ENCODE results near the gene SLC46A1. TPM values are rescaled to one million over a fixed set of nuclear protein-coding genes. Genes with fewer than 3 reads are reported as not detected.

The SLC46A1 gene
- polyA plus RNA-seq, 6 donors from 2014 or later, result 0.53 to 3.6 (median 0.68) TPM; not detected in 2

DNA sequence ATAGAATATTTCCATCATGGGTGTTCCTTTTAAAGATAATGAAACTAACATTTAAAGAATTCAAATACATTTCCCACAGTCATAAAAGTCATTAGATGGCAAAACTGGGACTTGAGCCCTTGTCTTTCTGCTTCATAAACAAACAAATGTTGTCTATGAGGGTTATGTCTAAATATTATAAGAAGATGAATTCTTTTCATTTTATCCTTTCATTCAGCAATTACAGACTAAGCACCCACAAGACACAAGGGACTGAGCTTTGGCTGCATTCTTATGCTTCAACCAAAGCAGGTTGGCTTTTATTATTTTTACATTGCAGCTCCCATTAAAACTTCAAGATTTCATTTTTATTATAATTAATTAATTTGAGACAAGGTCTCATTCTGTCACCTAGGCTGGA is 19.6 kb downstream of the SLC46A1 start:
- peaks cover 16 to 47% (median 27%) of the 10 kb centered on the region in 3 donors for H3K27me3 Mint-ChIP-seq
- peaks cover 26 to 38% (median 30%) of the 10 kb centered on the region in 3 donors for H3K4me1 Mint-ChIP-seq
- peaks cover 5 to 41% of the 10 kb centered on the region in 2 donors for H3K36me3 Mint-ChIP-seq
- DNase-seq (no peak), ATAC-seq (ENCODE audit: low read depth in 2 of 2) (no peak)
- no peak overlapping the region for H3K27ac Mint-ChIP-seq
- H3K9me3 Mint-ChIP-seq, result no peaks in the 10 kb centered on the region
- peak overlapping the region in 2 of 8 donors; percentile 81 to 86 for H3K4me3 Mint-ChIP-seq

DNA sequence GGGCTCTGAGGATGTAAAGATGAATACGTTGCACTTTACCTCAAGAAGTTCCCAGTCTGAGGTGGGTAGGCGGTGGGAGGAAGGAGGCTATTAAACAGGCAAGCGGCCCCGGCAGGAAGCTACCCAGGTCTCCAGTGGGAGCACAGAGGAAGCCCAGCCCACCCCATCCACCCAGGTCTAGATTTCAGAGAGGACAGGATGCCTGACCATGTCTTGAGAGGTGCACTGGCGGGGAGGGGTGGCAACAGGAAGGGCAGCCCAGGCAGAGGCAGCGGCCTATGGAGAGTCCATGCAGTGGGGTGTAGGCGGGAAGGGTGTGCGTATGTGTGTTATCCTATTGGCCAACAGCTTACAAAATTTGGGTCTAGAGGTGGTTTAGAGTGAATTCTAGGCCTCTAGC is 20.6 kb downstream of the SLC46A1 start:
- ATAC-seq (ENCODE audit: low read depth in 2 of 2) (no peak), DNase-seq (no peak)
- Mint-ChIP-seq H3K27ac (no peak overlapping the region), H3K4me1 (peaks cover 33 to 40% (median 39%) of the 10 kb centered on the region in 3 donors), H3K27me3 (peaks cover 20 to 57% (median 28%) of the 10 kb centered on the region in 3 donors), H3K36me3 (peaks cover 2 to 35% of the 10 kb centered on the region in 2 donors), H3K4me3 (peak overlapping the region; percentile 79 to 93 (median 87)), H3K9me3 (no peaks in the 10 kb centered on the region)

DNA sequence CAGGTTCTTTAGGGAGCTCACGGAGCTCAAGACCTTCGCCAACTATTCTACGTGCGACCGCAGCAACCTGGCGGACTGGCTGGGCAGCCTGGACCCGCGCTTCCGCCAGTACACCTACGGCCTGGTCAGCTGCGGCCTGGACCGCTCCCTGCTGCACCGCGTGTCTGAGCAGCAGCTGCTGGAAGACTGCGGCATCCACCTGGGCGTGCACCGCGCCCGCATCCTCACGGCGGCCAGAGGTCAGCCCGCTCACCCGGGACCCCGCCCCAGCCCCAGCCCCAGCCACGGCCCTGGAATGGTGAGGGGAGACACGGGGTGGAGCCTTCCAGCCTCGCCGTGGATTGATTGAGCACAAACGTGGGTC is 21.0 kb downstream of the SLC46A1 start:
- H3K36me3 Mint-ChIP-seq, result peaks cover 0 to 35% of the 10 kb centered on the region in 2 donors
- peaks cover 20 to 60% (median 28%) of the 10 kb centered on the region in 3 donors for H3K27me3 Mint-ChIP-seq
- ATAC-seq (ENCODE audit: low read depth in 2 of 2) (peak in 1 of 2 donors; percentile 7), DNase-seq (no peak)
- peaks cover 33 to 44% (median 43%) of the 10 kb centered on the region in 3 donors for H3K4me1 Mint-ChIP-seq
- H3K4me3 Mint-ChIP-seq, result peak overlapping the region; percentile 79 to 94 (median 89)
- H3K27ac Mint-ChIP-seq, result no peak overlapping the region
- no peaks in the 10 kb centered on the region for H3K9me3 Mint-ChIP-seq

DNA sequence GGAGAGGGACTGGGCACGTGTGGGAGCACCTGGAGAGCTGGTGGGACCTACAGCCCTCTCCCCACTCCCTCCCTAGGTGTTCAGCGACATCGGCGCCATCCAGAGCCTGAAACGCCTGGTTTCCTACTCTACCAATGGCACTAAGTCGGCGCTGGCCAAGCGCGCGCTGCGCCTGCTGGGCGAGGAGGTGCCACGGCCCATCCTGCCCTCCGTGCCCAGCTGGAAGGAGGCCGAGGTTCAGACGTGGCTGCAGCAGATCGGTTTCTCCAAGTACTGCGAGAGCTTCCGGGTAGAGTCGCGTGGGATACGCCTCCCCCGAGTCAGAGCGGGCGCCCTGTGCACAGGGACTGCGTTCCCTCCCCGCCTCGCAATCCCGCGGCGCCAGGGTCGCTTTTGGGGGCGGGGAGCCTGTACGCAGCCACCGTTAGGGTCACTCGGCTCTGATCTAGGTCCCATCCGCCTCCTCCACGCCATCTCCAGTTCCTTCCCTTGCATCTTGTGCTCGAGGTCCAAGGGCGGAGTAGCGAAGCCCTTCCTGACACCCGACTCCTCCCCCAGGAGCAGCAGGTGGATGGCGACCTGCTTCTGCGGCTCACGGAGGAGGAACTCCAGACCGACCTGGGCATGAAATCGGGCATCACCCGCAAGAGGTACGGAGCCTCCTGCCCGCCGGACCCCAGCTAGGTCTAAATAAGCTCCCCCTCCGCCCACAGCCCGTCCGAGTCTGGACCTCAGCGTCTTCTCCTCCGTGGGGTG is 21.6 kb downstream of the SLC46A1 start:
- H3K4me3 Mint-ChIP-seq, result peak overlapping the region; percentile 79 to 94 (median 89)
- no peak overlapping the region for H3K27ac Mint-ChIP-seq
- peaks cover 0 to 31% of the 10 kb centered on the region in 2 donors for H3K36me3 Mint-ChIP-seq
- peaks cover 33 to 44% (median 43%) of the 10 kb centered on the region in 3 donors for H3K4me1 Mint-ChIP-seq
- DNase-seq (no peak), ATAC-seq (ENCODE audit: low read depth in 2 of 2) (peak; percentile 81 to 82)
- H3K9me3 Mint-ChIP-seq, result no peaks in the 10 kb centered on the region
- peaks cover 20 to 60% (median 28%) of the 10 kb centered on the region in 3 donors for H3K27me3 Mint-ChIP-seq

DNA sequence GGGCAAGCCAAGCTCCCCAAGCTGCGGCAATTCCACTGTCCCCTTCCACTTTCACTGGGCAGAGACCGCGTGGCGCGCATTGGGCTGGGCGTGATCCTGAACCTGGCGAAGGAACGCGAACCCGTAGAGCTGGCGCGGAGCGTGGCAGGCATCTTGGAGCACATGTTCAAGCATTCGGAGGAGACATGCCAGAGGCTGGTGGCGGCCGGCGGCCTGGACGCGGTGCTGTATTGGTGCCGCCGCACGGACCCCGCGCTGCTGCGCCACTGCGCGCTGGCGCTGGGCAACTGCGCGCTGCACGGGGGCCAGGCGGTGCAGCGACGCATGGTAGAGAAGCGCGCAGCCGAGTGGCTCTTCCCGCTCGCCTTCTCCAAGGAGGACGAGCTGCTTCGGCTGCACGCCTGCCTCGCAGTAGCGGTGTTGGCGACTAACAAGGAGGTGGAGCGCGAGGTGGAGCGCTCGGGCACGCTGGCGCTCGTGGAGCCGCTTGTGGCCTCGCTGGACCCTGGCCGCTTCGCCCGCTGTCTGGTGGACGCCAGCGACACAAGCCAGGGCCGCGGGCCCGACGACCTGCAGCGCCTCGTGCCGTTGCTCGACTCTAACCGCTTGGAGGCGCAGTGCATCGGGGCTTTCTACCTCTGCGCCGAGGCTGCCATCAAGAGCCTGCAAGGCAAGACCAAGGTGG is 24.7 kb downstream of the SLC46A1 start:
- no peaks in the 10 kb centered on the region for H3K9me3 Mint-ChIP-seq
- DNase-seq, result no peak

DNA sequence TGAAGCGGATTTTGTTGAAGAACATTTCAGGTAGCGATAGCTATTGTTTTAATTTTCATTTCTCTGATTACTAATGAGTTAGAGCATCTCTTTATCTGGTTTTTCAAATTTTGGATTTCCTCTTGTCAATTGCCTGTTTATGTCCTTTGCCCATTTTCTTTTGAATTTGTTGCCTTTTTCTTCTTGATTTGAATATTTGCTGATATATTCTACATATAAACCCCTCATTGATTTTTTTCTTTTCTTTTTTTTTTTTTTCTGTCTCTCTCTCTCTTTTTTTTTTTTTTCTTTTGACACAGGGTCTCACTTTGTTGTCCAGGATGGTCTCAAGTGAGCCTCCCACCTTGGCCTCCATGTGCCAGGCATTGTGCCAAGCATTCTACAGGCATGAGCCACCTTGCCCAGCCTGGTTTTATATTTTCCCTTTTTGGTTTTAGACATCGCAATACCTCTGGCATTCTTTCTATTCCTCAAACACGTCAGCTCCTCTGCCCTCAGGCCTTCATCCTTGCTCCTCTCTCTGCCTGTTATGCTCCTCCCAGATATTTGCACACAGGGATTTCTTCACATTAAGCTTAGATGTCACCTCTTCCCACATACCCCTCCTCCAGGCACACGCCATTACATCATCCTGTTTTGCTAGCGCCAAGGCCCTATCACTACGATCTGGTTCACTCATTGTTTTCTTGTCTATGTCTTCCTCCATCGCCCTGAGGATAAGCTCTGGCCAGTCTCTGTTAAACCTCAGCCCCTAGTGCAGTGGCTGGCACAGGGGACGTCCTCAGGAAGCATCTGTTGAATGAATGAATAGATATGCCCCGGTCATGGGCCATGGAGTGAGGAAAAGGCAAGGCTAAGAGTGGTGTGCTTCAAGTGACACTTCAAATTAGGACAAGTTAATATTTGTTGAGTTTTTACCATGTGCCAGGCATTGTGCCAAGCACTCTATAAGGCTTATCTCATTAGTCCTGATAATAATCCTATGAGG is 25.9 kb downstream of the SLC46A1 start:
- Mint-ChIP-seq H3K36me3 (peaks cover 4 to 25% of the 10 kb centered on the region in 2 donors), H3K27ac (peak overlapping the region in 1 of 6 donors; percentile 35), H3K9me3 (no peaks in the 10 kb centered on the region), H3K4me1 (peaks cover 29 to 41% (median 39%) of the 10 kb centered on the region in 3 donors), H3K27me3 (peaks cover 14 to 51% (median 28%) of the 10 kb centered on the region in 3 donors), H3K4me3 (peak overlapping the region in 5 of 8 donors; percentile 3 to 62 (median 57))
- ATAC-seq (ENCODE audit: low read depth in 2 of 2), result no peak
- DNase-seq, result no peak

More for the DNA sequence above, 24.7 kb downstream of the SLC46A1 start:
- peaks cover 20 to 55% (median 28%) of the 10 kb centered on the region in 3 donors for H3K27me3 Mint-ChIP-seq
- H3K27ac Mint-ChIP-seq, result no peak overlapping the region
- H3K36me3 Mint-ChIP-seq, result peaks cover 4 to 25% of the 10 kb centered on the region in 2 donors
- peak overlapping the region in 3 of 8 donors; percentile 3 to 86 (median 83) for H3K4me3 Mint-ChIP-seq
- no peak for ATAC-seq (ENCODE audit: low read depth in 2 of 2)
- peaks cover 33 to 46% (median 44%) of the 10 kb centered on the region in 3 donors for H3K4me1 Mint-ChIP-seq

DNA sequence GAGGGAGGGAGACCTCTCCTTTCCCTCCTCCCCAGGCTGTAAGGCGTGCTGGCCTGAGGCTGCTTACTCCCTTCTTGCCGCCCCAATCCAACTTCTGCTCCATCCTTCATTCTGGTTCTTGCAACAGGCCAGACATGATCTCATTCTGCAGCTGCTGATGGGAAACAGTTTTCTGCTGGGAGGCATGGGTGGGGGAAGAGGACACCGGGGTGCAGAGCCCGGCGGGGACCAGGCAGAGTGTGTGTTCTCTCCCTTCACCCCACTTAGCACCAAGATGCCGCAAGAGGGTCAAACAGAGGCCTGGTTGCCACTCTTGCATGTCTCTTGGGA is 33.1 kb downstream of the SLC46A1 start:
- no peak for DNase-seq
- Mint-ChIP-seq H3K27me3 (no peaks in the 10 kb centered on the region), H3K9me3 (no peaks in the 10 kb centered on the region), H3K36me3 (peaks cover 0 to 1% of the 10 kb centered on the region in 2 donors), H3K4me3 (peak overlapping the region; percentile 73 to 92 (median 82)), H3K27ac (peak overlapping the region in 3 of 6 donors; percentile 36 to 68 (median 38)), H3K4me1 (peaks cover 13 to 22% (median 19%) of the 10 kb centered on the region in 3 donors)
- no peak for ATAC-seq (ENCODE audit: low read depth in 2 of 2)

DNA sequence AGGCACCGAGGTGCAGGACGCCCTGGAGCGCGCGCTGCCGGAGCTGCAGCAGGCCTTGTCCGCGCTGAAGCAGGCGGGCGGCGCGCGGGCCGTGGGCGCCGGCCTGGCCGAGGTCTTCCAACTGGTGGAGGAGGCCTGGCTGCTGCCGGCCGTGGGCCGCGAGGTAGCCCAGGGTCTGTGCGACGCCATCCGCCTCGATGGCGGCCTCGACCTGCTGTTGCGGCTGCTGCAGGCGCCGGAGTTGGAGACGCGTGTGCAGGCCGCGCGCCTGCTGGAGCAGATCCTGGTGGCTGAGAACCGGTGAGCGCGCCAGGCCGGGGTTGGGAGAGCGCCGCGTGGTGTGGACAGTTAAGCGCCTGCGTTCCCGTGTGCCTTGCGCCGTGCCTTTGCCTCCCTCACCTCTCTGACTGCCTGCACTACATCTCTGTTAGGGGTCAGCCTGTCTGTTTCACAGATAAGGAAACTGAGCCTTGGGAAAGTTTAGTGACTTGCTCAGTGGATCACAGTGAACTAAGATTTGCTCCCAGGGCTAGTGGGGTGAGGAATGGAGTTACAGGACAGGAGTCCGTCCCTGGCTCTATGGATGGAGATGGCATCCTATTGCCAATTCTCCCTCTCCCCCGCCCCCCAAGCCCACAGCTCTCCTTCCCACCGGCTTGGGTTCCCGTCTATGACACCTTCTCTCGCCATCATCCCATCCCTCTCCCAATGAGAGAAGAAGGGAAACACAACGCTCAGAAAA is 33.6 kb downstream of the SLC46A1 start:
- peaks cover 13 to 22% (median 19%) of the 10 kb centered on the region in 3 donors for H3K4me1 Mint-ChIP-seq
- H3K27me3 Mint-ChIP-seq, result no peaks in the 10 kb centered on the region
- H3K36me3 Mint-ChIP-seq, result no peaks in the 10 kb centered on the region
- no peaks in the 10 kb centered on the region for H3K9me3 Mint-ChIP-seq
- H3K27ac Mint-ChIP-seq, result peak overlapping the region in 4 of 6 donors; percentile 33 to 91 (median 53)
- ATAC-seq (ENCODE audit: low read depth in 2 of 2) (peak in 1 of 2 donors; percentile 2), DNase-seq (no peak)
- H3K4me3 Mint-ChIP-seq, result peak overlapping the region; percentile 73 to 92 (median 82)

DNA sequence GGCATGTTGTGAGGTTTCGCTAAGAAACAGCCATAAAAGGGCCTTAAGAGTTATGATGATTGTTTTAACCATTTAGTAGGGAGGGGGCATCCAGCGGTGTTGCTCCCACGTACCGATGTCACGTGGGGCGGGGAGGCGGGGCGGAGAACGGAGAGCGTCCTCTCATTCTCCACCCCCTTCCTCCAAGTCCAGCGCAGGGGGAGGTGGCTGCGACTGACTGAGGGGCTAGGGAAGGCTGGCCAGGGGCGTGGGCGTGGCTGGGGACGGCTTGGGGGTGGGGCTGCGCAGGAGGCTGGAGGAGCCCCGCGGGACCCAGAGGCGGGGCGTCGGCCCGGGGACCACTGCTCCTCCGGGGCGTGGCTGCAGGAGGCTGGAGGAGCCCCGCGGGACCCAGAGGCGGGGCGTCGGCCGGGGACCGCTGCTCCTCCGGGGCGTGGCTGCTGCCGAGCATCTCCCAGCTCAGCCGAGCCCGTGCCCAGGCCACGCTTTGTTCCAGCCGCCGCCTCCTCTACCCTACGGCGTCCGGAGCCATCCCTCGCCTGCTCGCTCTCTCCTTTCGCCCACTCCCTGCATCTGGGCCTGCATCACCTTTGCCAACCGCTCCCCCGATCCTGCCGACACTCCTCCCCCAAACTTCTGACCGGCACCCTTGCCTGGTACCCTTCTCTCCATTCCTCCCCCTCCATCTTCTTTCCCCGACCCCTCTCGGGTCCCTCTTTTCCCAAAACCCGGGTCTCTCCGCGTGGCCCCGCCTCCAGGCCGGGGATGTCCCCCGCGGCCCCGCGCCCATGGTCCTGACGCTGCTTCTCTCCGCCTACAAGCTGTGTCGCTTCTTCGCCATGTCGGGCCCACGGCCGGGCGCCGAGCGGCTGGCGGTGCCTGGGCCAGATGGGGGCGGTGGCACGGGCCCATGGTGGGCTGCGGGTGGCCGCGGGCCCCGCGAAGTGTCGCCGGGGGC is 34.5 kb downstream of the SLC46A1 start, which contains the start of gene SARM1:
Gene SARM1 (plus strand): TSS at position 450 of the 958 bp plus-strand sequence. CDS start 339 bp downstream, at position 789.
- Mint-ChIP-seq H3K36me3 (no peaks in the 10 kb centered on the region), H3K27ac (peak within 1 kb of the TSS; percentile 91 to 98 (median 96)), H3K27me3 (no peaks in the 10 kb centered on the region), H3K4me3 (peak within 1 kb of the TSS; percentile 81 to 98 (median 96)), H3K4me1 (peaks cover 13 to 22% (median 19%) of the 10 kb centered on the region in 3 donors), H3K9me3 (no peaks in the 10 kb centered on the region)
- ATAC-seq (ENCODE audit: low read depth in 2 of 2) (peak; percentile 89), DNase-seq (peak; percentile 78)

DNA sequence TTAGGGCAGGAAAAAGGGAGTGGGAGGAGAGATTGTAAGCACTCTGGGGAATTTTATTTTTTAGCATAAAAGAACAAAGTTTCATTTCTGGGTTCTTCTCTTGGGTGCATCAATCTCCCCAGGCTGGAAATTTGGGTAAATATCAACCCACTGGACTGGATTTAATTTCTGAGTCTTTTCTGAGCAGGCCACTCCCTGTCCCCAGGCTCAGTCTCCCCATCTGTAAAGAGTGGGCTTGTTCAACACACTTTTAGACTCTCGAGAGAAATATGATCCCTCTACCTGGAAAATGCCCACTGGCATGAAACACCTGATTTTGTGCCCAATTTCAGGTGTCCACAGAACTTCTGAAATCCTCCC is 35.3 kb downstream of the SLC46A1 start:
- Mint-ChIP-seq H3K36me3 (no peaks in the 10 kb centered on the region), H3K4me3 (peak overlapping the region; percentile 76 to 98 (median 96)), H3K4me1 (peaks cover 13 to 22% (median 19%) of the 10 kb centered on the region in 3 donors), H3K9me3 (no peaks in the 10 kb centered on the region), H3K27me3 (no peaks in the 10 kb centered on the region), H3K27ac (peak overlapping the region in 5 of 6 donors; percentile 27 to 98 (median 95))
- ATAC-seq (ENCODE audit: low read depth in 2 of 2), result no peak
- no peak for DNase-seq

DNA sequence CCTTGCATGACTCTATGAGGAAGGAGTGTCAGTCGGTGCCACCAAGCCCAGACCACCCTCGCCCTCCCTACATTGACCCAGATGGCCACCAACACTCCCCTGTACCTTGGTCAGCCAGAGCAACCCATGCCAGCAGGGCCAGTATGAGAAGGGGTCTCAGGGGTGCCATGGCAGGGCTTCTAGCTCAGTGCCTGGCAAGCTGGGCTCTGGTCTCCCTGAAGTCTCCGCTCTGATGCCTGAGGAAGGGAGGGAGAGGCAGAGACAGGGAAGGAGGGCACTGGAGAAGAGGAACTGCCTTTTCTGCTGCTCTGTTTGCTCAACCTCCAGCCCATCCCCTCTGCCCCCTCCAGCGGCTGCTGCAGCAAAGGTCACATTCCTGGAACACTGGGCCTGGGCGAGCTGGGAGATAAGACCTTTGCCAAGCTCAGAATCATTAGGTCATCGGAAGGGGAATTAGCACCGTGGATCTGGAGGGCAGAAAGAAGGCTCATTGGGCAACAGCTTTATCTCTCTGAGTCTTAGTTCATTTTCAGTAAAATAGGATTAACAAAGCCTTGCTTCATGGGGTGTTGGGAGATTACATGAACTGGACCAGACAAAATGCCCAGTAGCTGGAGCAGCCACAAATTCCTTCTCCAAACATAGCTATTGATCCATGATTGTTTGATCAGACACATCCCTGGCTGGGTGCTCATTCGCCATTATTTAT is 35.8 kb downstream of the SLC46A1 start, which contains the start of gene VTN:
Gene VTN (minus strand): TSS at position 273 of the 709 bp plus-strand sequence. CDS start 104 bp downstream, at position 169.
- Mint-ChIP-seq H3K27ac (peak within 1 kb of the TSS; percentile 91 to 98 (median 96)), H3K4me3 (peak within 1 kb of the TSS; percentile 76 to 98 (median 96)), H3K9me3 (no peaks in the 10 kb centered on the region), H3K4me1 (peaks cover 13 to 22% (median 19%) of the 10 kb centered on the region in 3 donors), H3K27me3 (no peaks in the 10 kb centered on the region), H3K36me3 (no peaks in the 10 kb centered on the region)
- DNase-seq (no peak), ATAC-seq (ENCODE audit: low read depth in 2 of 2) (no peak)

Data from naive B cell (primary cell).